GM10266 (cell line): ENCODE measurements around the gene CINP.
A peak's percentile ranks its signal among the peaks of the same experiment; 100 is the strongest.

Source experiments
- DNase-seq: peaks from one replicate; pipeline ENCODE4 v3.0.0; 2012; ENCODE audit errors: extremely low spot score
- TF ChIP-seq, protein P1 (sequence below): IDR thresholded peaks from 2 replicates; pipeline ENCODE4 v1.5.1; 2012; ENCODE audit warnings: mild to moderate bottlenecking, low read depth; ENCODE audit not compliant: control insufficient read depth, insufficient read depth; ENCODE audit errors: missing control alignments

The CINP gene

DNA sequence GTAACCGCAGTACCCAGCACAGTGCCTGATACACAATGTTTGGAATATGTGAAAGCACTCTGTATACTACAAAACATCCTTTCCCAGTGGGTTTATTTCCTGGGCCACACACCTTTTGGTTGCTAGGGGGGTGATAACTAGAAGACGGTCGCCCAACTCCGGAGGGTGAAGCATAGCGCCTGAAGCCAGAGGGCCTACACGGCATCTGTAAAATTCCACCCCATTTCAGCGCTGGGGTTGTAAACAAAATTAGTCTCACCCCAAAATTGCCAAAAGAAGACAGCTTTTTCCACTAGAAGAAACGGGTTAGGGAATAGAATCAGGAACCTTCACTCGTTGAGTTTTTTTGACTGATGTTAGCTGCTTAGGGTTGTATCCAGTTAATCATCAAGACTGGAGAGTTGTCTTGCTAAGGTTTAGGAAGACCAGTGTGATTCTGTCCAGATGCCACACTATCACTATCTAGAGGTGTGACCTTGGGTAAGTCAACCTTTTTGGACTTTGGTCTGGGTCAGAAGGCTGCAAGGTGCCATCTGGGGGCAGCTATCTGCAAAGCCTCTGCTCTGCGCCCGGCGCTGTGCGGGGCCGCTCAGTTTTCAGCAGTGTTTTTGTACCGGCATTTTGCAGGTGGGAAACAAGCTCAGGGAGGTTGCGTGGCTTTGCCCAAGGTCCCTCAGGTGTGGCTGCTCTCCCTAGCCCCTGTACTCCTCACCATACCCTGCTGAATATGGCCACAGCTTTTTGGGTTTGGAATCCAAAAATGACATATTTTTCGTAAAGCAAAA, 41.8 kb downstream of the CINP start:
- no peak for DNase-seq
- TF ChIP-seq, protein P1, sequence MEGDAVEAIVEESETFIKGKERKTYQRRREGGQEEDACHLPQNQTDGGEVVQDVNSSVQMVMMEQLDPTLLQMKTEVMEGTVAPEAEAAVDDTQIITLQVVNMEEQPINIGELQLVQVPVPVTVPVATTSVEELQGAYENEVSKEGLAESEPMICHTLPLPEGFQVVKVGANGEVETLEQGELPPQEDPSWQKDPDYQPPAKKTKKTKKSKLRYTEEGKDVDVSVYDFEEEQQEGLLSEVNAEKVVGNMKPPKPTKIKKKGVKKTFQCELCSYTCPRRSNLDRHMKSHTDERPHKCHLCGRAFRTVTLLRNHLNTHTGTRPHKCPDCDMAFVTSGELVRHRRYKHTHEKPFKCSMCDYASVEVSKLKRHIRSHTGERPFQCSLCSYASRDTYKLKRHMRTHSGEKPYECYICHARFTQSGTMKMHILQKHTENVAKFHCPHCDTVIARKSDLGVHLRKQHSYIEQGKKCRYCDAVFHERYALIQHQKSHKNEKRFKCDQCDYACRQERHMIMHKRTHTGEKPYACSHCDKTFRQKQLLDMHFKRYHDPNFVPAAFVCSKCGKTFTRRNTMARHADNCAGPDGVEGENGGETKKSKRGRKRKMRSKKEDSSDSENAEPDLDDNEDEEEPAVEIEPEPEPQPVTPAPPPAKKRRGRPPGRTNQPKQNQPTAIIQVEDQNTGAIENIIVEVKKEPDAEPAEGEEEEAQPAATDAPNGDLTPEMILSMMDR, result no peak

DNA sequence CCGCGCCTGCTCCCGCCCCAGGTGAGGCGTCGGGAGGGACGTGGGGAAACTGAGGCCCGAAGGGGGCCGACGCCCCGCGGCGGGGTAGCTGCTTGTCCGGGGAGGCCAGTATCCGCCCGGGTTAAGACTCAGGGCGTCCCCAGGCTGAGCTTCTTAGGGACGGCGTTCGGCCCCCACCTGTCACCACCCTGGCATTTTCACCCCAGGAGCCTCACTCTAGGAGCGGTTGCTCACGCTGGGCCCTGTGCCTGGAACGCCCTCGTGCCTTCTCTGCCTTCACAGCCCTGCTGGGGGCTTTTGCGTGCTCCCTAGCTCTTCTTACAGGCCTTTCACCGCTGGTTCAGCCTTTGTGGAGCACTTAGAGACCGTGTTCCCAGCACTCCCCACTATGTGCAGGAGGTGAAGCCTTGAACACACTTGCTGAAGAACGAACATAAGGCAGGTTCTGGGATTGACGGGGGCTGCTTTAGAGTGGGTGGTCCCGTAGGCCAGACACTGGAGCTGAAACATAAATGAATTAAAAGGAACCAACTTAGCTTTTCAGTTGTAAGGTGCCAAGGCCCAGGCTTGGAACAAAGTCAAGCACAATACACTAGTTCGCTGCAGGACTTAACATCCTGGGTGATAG, 42.5 kb downstream of the CINP start:
- DNase-seq, result peak; percentile 49

DNA sequence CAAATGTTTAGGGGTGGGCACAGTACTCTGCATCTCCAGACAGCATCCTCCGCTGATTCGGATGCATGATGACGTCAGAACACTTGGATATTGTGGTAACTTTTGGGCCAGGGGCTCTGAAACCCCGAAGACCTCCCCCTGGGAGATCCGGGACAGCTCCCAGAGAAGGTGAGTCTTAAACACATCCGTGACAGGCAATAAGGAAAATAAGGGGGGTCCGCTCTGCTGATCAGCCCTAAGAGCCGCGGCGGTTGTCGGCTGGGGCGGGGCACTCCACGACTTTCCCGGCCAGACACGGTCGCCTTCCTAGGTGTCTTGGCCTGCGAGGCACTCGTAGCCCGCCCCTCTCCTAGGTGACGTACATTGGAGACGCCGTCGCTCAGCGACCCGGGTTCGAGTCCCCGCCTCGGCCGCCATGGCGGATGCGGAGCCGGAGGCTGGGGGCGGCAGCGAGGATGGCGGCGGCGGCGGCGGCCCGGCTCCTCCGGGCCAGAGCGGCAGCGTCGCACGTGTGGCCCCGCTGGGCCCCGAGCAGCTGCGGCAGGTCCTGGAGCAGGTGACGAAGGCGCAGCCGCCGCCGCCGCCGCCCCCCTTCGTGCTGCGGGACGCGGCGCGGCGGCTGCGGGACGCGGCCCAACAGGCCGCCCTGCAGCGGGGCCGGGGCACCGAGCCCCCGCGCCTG, 43.2 kb downstream of the CINP start, which contains the start of gene ZNF839:
TSS of gene ZNF839 (plus strand) at position 396 of the 682 bp plus-strand sequence. CDS start at position 416, 20 bp downstream.
- peak; percentile 96 for DNase-seq
- TF ChIP-seq, protein P1, result no peak

More for the DNA sequence above, 42.5 kb downstream of the CINP start:
- TF ChIP-seq, protein P1, result no peak

DNA sequence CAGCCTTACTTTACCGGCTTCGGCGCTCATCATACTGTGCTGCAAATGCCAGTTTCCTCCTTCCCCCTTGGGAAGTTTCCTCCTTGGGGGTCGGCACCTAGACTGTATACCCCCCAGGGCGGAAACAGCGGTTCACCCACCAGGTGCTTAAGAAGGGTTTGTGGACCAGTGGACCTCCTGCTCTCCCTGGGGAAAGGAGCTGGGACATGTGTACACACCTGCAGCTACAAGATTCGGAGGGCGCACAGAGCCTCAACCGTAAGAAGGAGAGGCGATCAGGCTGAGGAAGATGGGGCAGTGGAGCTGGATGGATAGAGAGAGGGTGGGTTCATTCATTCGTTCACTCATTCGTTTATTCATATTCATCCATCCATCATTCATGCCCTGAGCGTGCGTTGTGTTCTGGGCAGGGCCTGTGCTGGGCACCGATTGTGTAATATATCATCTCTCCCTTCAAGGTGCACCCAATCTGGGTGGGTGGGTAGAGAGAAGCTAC, 43.9 kb downstream of the CINP start:
- no peak for DNase-seq
- TF ChIP-seq, protein P1, result no peak

DNA sequence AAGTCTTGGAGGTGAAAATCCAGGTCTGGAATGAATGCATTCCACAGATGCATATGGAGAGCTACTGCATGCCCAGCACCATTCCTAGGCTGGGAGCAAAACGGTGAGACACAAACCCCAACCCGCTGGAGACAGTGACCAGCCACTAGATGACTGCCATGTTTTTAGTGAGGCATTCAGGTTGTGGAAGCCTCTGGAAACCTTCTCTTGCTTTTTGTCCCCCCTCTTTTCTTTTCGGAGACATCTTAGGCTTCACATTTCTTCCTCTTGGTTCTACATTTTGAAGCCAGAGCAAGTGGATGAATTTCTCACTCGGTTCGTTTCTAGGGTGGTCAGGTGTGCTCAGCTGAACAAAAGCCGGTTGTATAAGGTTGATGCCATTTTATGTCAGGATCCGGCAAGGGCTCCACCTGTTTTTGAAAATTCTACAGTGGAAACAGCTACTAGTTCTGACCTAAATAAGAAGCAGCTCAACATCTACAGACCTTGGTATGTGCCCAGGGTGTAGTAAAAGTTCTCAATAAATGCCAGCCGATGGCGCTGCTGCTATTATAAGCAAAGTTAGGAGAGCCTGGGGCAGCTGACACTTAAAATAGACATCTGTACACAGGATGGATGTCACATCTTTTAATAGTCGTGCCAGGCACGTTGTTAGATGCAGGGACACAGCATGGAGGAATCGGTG, 45.0 kb downstream of the CINP start:
- TF ChIP-seq, protein P1, result peak; percentile 36
- DNase-seq, result peak; percentile 57

DNA sequence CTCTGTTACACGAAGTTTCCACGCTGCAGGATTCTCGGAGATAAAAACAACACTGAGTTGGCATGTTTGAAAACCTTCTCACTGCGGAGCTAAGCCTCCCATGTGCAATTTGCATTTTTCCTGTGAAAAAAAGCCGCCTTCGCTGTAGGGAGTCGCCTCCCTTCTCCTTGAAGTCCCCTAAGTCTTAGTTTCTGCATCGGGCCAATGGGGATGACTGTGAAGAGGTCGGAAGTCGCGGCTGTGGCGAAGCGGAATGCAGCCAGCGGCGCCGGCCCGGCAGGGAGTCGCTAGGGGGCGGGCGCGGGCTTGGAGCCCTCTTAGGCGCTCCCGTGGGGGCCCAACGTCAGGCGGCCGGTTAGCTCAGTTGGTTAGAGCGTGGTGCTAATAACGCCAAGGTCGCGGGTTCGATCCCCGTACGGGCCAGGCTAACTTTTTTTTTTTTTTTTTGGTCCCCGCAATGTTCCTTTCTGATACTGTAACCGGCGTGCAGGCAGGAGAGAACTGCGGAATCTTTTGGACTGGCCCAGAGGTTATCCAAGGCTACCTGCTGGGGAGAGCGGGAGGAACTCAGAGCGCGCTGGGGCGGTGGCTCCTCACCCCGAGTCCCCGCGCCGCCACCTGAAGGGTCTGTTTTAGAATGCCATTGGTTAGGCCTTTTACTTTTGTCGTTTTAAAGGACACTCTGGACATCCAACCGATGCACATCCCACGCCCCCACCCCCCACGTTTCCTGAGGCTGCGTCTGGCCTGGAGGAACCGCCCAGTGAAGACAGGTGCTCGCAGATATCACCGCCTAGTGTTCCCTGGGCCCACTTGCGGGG, 45.7 kb downstream of the CINP start:
- TF ChIP-seq, protein P1, result peak; percentile 95
- peak; percentile 95 for DNase-seq
